WI38 (cell line): ENCODE data around the gene ACOT7.

ENCODE experiments used
- H3K4me3 ChIP-seq: 2 replicates; pipeline ENCODE4 v1.5.1; 2011; ENCODE audit warnings: low read depth, mild to moderate bottlenecking, control low read depth, low read length
- TF ChIP-seq, protein P1 (sequence below): IDR thresholded peaks from 2 replicates; pipeline ENCODE4 v1.5.1; 2012; ENCODE audit warnings: low read depth, mild to moderate bottlenecking, control low read depth, low read length

ACOT7 gene

GRCh38 chr1:6272452-6272851 is 121.1 kb downstream of the ACOT7 start:
- TF ChIP-seq, protein P1, sequence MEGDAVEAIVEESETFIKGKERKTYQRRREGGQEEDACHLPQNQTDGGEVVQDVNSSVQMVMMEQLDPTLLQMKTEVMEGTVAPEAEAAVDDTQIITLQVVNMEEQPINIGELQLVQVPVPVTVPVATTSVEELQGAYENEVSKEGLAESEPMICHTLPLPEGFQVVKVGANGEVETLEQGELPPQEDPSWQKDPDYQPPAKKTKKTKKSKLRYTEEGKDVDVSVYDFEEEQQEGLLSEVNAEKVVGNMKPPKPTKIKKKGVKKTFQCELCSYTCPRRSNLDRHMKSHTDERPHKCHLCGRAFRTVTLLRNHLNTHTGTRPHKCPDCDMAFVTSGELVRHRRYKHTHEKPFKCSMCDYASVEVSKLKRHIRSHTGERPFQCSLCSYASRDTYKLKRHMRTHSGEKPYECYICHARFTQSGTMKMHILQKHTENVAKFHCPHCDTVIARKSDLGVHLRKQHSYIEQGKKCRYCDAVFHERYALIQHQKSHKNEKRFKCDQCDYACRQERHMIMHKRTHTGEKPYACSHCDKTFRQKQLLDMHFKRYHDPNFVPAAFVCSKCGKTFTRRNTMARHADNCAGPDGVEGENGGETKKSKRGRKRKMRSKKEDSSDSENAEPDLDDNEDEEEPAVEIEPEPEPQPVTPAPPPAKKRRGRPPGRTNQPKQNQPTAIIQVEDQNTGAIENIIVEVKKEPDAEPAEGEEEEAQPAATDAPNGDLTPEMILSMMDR = no peak
- no peak overlapping the region for H3K4me3 ChIP-seq

- no peak overlapping the region for H3K4me3 ChIP-seq
- TF ChIP-seq, protein P1 = no peak
These were observed 122.0 kb downstream of the ACOT7 start for GRCh38 chr1:6271554-6271953.

DNA sequence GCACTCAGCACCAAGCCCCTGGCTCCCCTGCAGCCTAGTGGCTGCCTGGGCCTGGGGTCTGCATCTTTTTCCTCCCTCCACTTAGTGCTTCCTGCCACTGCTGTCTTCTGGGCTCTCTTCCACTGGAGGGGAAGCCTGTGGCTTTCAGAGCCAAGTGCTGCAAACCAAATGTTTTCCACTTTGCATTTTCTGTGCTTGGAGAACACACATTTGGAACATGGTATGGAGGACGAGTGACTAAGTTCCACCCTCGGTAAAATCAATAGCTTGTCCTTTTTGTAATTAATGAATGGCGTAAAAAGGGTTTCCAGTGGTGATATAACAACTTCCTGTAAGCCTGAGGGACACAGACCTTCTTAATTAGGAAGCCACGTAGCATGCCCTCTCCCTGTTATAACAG is 122.6 kb downstream of the ACOT7 start:
- TF ChIP-seq, protein P1 = no peak
- no peak overlapping the region for H3K4me3 ChIP-seq

- TF ChIP-seq, protein P1 = no peak
- no peak overlapping the region for H3K4me3 ChIP-seq
These were observed 123.2 kb downstream of the ACOT7 start for GRCh38 chr1:6270401-6270800.

DNA sequence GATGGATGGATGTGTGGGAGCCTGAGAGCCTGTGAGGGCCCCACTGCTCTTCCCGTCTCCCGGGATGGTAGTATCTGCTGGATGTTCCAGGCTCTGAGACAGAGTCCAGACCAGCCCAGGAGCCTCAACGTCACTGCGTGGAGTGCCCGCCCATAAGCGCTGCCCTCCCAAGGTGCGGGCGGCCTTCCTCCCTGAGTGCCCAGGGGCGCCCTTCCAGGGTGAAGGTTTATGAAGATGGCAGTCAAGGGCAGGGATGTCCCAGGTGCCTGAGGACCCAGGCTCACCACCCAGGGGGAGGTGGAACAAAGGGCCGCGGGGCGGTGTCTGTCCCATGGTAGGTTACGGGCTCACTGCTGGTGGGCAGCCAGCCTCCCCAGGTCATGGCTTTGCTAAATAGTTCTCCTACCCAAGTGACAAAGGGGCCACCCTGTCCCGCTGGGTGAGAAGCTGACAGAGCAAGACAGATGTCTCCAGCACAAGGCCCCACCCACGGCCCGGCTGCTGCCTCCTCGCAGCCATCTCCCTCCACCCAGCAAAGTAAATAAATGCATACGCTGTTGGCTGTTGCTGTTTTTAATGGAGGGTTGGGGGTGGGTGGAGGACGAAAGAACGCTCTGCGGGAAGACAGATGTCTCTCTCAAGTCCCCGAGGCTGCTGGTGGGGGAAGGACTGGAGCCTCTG is 123.7 kb downstream of the ACOT7 start:
- no peak overlapping the region for H3K4me3 ChIP-seq
- TF ChIP-seq, protein P1 = no peak

- TF ChIP-seq, protein P1 = no peak
- H3K4me3 ChIP-seq = no peak overlapping the region
These were observed 124.3 kb downstream of the ACOT7 start for GRCh38 chr1:6269296-6269695.

DNA sequence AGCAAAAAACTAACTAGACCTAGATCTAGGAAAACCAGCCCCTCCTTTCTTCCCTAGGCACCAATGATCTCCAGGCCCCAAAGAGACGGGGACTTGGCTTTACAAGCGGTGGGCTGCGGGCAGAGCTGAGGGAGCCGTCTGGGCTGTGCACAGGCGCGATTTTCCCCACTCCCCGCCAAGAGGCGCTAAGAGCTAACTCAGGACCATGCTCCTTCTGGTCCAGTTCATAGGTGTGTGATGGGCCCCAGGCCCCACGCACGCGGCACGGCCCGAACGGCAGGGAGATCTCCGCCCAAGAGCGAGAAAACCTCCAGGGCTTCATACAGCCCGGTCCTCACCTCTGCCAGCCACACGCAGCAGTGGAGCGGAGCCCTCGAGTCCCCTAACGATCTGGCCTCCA is 125.2 kb downstream of the ACOT7 start:
- no peak overlapping the region for H3K4me3 ChIP-seq

More for the DNA sequence above, 125.2 kb downstream of the ACOT7 start:
- TF ChIP-seq, protein P1 = no peak
